H1 (cell line): ENCODE measurements around the gene PLA2G4D. TPM values are rescaled to one million over a fixed set of nuclear protein-coding genes. Genes with fewer than 3 reads are reported as not detected.

Source experiments
- CTCF ChIA-PET: fragments of 300-600 bp; sonication (Branson Sonifier 250); formaldehyde crosslinking; loops from one replicate; lab custom pipeline; 2021; ENCODE audit not compliant: partially characterized antibody; lab: Charles Lee
- POLR2A ChIA-PET: fragments of 300-600 bp; sonication (Branson Sonifier 250); formaldehyde crosslinking; loops from one replicate; lab custom pipeline; 2021; ENCODE audit warnings: inconsistent platforms; ENCODE audit not compliant: partially characterized antibody; lab: Charles Lee
- DNase-seq, 2 experiments: peaks; one replicate each; pipeline versions ENCODE4 v3.0.0 to v3.0.0-alpha.2; 2010 to 2022; ENCODE audit warnings: low spot score in 2 of 2, low read depth in 1 of 2, mixed read lengths in 1 of 2
- FAIRE-seq: peaks from 2 replicates; lab custom pipeline; 2011; peaks lifted over from hg19 to GRCh38; lab: Jason Lieb, UNC
- H2AFZ ChIP-seq: 2 replicates; pipeline ENCODE4 v1.8.1; 2012; ENCODE audit warnings: low read length, inconsistent platforms
- H2AK5ac ChIP-seq: 2 replicates; pipeline ENCODE4 v1.6.1; 2013; ENCODE audit warnings: low read depth, low read length
- H2BK120ac ChIP-seq: replicated peaks from 2 replicates; pipeline ENCODE3; 2013; ENCODE audit warnings: low read depth, low read length, inconsistent platforms
- H2BK12ac ChIP-seq: 2 replicates; pipeline ENCODE4 v1.6.1; 2013; ENCODE audit warnings: low read depth, low read length
- H2BK15ac ChIP-seq: 2 replicates; pipeline ENCODE4 v1.6.1; 2013; ENCODE audit warnings: low read length
- H2BK20ac ChIP-seq: 2 replicates; pipeline ENCODE4 v1.6.1; 2013; ENCODE audit warnings: low read length
- H2BK5ac ChIP-seq: 2 replicates; pipeline ENCODE4 v1.6.1; 2013; ENCODE audit warnings: low read depth, low read length
- H3K14ac ChIP-seq: 2 replicates; pipeline ENCODE4 v1.6.1; 2013; ENCODE audit warnings: inconsistent platforms; ENCODE audit not compliant: insufficient read length
- H3K18ac ChIP-seq: 2 replicates; pipeline ENCODE4 v1.6.1; 2013; ENCODE audit warnings: low read length; ENCODE audit errors: extremely low read depth
- H3K23ac ChIP-seq: 2 replicates; pipeline ENCODE4 v1.6.1; 2013; ENCODE audit warnings: inconsistent platforms; ENCODE audit not compliant: insufficient read length
- H3K23me2 ChIP-seq: 2 replicates; pipeline ENCODE4 v1.6.1; 2013; ENCODE audit warnings: low read depth, low read length
- H3K27ac ChIP-seq: 2 replicates; pipeline ENCODE4 v1.6.1; 2011; ENCODE audit warnings: low read depth, low read length, inconsistent platforms
- H3K27me3 ChIP-seq, 4 experiments: replicated peaks in 1 of 4; 1 replicate in 1 of 4; 2 replicates in 3 of 4; pipeline versions ENCODE4 v1.6.1 to v1.8.1; 2011 to 2013; ENCODE audit warnings: low read length in 3 of 4, mild to moderate bottlenecking in 3 of 4, inconsistent platforms in 2 of 4, mixed read lengths in 2 of 4, moderate library complexity in 1 of 4; ENCODE audit not compliant: control insufficient read depth in 3 of 4, insufficient read depth in 3 of 4; ENCODE audit errors: extremely low read depth in 1 of 4
- H3K36me3 ChIP-seq, 4 experiments: 2 replicates each; pipeline versions ENCODE4 v1.6.1 to v1.8.1; 2011 to 2013; ENCODE audit warnings: mild to moderate bottlenecking in 4 of 4, low read length in 3 of 4, moderate library complexity in 2 of 4, control low read depth in 1 of 4, inconsistent platforms in 1 of 4; ENCODE audit not compliant: insufficient read depth in 4 of 4, control insufficient read depth in 2 of 4
- H3K4ac ChIP-seq: replicated peaks from 2 replicates; pipeline ENCODE3; 2013; ENCODE audit warnings: low read length, low read depth, mixed read lengths, inconsistent platforms; ENCODE audit not compliant: insufficient read length
- H3K4me1 ChIP-seq, 4 experiments: replicated peaks in 1 of 4; 1 replicate in 1 of 4; 2 replicates in 3 of 4; pipeline versions ENCODE4 v1.6.1 to v1.8.1; 2011 to 2013; ENCODE audit warnings: low read length in 3 of 4, inconsistent platforms in 2 of 4, mixed read lengths in 1 of 4; ENCODE audit not compliant: insufficient read depth in 4 of 4, control insufficient read depth in 3 of 4
- H3K4me2 ChIP-seq, 2 experiments: 2 replicates each; pipeline versions ENCODE4 v1.6.1 to v1.8.1; 2011 to 2013; ENCODE audit warnings: low read depth in 2 of 2, low read length in 2 of 2, control low read depth in 1 of 2, inconsistent platforms in 1 of 2, mild to moderate bottlenecking in 1 of 2; ENCODE audit not compliant: insufficient read depth in 1 of 2
- H3K4me3 ChIP-seq, 4 experiments: fragments of 200-600, 300-600 bp in 1 of 4; sonication (generic), shearing (Covaris generic), sonication (Bioruptor Twin) in 1 of 4; 2 replicates each; pipeline versions ENCODE4 v1.5.1 to v1.8.1; 2011 to 2016; ENCODE audit warnings: low read length in 4 of 4, low read depth in 3 of 4, control low read depth in 2 of 4, inconsistent platforms in 2 of 4, mild to moderate bottlenecking in 2 of 4, mixed read lengths in 1 of 4, moderate library complexity in 1 of 4; ENCODE audit not compliant: insufficient read depth in 2 of 4; ENCODE audit errors: extremely low read depth in 1 of 4
- H3K56ac ChIP-seq: replicated peaks from 2 replicates; pipeline ENCODE3; 2013; ENCODE audit warnings: low read depth, mild to moderate bottlenecking, mixed read lengths, low read length, inconsistent platforms; ENCODE audit not compliant: insufficient read length
- H3K79me1 ChIP-seq: 2 replicates; pipeline ENCODE4 v1.6.1; 2013; ENCODE audit warnings: low read depth, low read length, control low read depth
- H3K79me2 ChIP-seq, 2 experiments: 2 replicates each; pipeline versions ENCODE4 v1.6.1 to v1.8.1; 2012 to 2013; ENCODE audit warnings: low read length in 2 of 2, mild to moderate bottlenecking in 2 of 2, inconsistent platforms in 1 of 2; ENCODE audit not compliant: insufficient read depth in 2 of 2, control insufficient read depth in 1 of 2
- H3K9ac ChIP-seq, 4 experiments: replicated peaks in 1 of 4; 1 replicate in 1 of 4; 2 replicates in 3 of 4; pipeline versions ENCODE4 v1.6.1 to v1.8.1; 2011 to 2013; ENCODE audit warnings: low read depth in 3 of 4, low read length in 3 of 4, control low read depth in 2 of 4, mild to moderate bottlenecking in 2 of 4, moderate library complexity in 2 of 4, inconsistent platforms in 1 of 4; ENCODE audit errors: extremely low read depth in 1 of 4
- H3K9me3 ChIP-seq, 2 experiments: 2 replicates each; pipeline versions ENCODE4 v1.6.1 to v1.8.1; 2012 to 2013; ENCODE audit warnings: mild to moderate bottlenecking in 2 of 2, moderate library complexity in 2 of 2, control low read depth in 1 of 2, inconsistent platforms in 1 of 2, low read depth in 1 of 2, low read length in 1 of 2, mixed read lengths in 1 of 2; ENCODE audit not compliant: insufficient read depth in 2 of 2
- H4K20me1 ChIP-seq, 2 experiments: replicated peaks in 1 of 2; 2 replicates each; pipeline versions ENCODE3 to v1.8.1; 2011 to 2013; ENCODE audit warnings: inconsistent platforms in 2 of 2, low read length in 2 of 2, mild to moderate bottlenecking in 1 of 2; ENCODE audit not compliant: insufficient read depth in 2 of 2, control insufficient read depth in 1 of 2
- H4K5ac ChIP-seq: 2 replicates; pipeline ENCODE4 v1.6.1; 2013; ENCODE audit warnings: low read length, low read depth, mixed read lengths, inconsistent platforms; ENCODE audit not compliant: insufficient read length
- H4K8ac ChIP-seq: 2 replicates; pipeline ENCODE4 v1.8.0; 2013; ENCODE audit warnings: mild to moderate bottlenecking, moderate library complexity, low read length, inconsistent platforms; ENCODE audit not compliant: insufficient read depth; ENCODE audit errors: extremely low read depth
- H4K91ac ChIP-seq: replicated peaks from 2 replicates; pipeline ENCODE3; 2013; ENCODE audit warnings: low read length, mixed read lengths, inconsistent platforms; ENCODE audit not compliant: insufficient read length
- EGR1 ChIP-seq: IDR thresholded peaks from 2 replicates; pipeline ENCODE4 v1.6.1; 2011; ENCODE audit warnings: low read depth, low read length, borderline replicate concordance
- NANOG ChIP-seq: IDR thresholded peaks from 2 replicates; pipeline ENCODE4 v1.6.1; 2011; ENCODE audit warnings: low read length, low read depth, mild to moderate bottlenecking, inconsistent platforms; ENCODE audit not compliant: insufficient read depth, poor library complexity, severe bottlenecking
- WGBS, 2 experiments: shearing (Covaris generic) in 1 of 2; methylation state at CpG; one replicate each; pipeline versions ENCODE4 v1.1.6 to v1.1.7; 2013 to 2015; ENCODE audit warnings: low lambda C conversion rate in 2 of 2, mixed read lengths in 2 of 2, inconsistent platforms in 1 of 2, low coverage in 1 of 2, missing lambda C conversion rate in 1 of 2; ENCODE audit not compliant: insufficient replicate concordance in 2 of 2, insufficient coverage in 1 of 2, insufficient read length in 1 of 2; ENCODE audit errors: extremely low coverage in 1 of 2, missing lambda C conversion rate in 1 of 2; 5-methylcytosine and 5-hydroxymethylcytosine counted together
- polyA plus RNA-seq, 7 experiments: library from polyadenylated mRNA; depleted of rRNA in 3 of 7; stranded (reverse) in 5 of 7; unstranded in 2 of 7; fragments of >200 nt in 5 of 7; fragments of 200-250 nt in 2 of 7; gene quantifications; 1 replicate in 5 of 7; 2 replicates in 1 of 7; 4 replicates in 1 of 7; pipeline versions ENCODE4 v1.2.1 to v1.2.3, GENCODE V29; 2011 to 2013; ENCODE audit warnings: missing spikeins in 2 of 7, mixed read lengths in 2 of 7
- total RNA-seq: library from RNA; stranded (reverse); fragmentation: NEBNext Ultra II Directional; extraction: Animal tissue kit (Norgen Biotek cat#: 25700); gene quantifications from 2 replicates; pipeline ENCODE4 v1.2.1, GENCODE V29; 2021

PLA2G4D gene
- total and polyA plus RNA-seq, 2 of the 8 experiments (the other 6 are each of a cell fraction or from before 2014, with no cell fraction given) = 0.07 to 0.18 TPM

GRCh38 chr15:42048821-42049200 is 45.6 kb downstream of the PLA2G4D start:
- H3K27ac ChIP-seq = no peak overlapping the region
- H2BK120ac ChIP-seq = no peak overlapping the region
- no peak overlapping the region; the same call in 1 of the 2 replicates for H2BK20ac ChIP-seq
- no peak overlapping the region for H2BK15ac ChIP-seq
- no peak overlapping the region for H3K56ac ChIP-seq
- no peaks in the 10 kb centered on the region for H3K27me3 ChIP-seq
- H3K4me3 ChIP-seq = no peak overlapping the region
- H4K8ac ChIP-seq = no peak overlapping the region; the same call in 1 of the 2 replicates
- FAIRE-seq (no peak), DNase-seq (no peak)
- H3K23me2 ChIP-seq = no peaks in the 10 kb centered on the region
- H3K9me3 ChIP-seq = no peaks in the 10 kb centered on the region
- WGBS, 2 experiments = 75% methylated on average over 7 of the region's 8 CpGs; no CpG with 5 or more reads in 1 of the 2 experiments
- peak overlapping the region; percentile 6; the same call in 1 of the 2 replicates for H2AFZ ChIP-seq
- H3K36me3 ChIP-seq = no peaks in the 10 kb centered on the region
- H2AK5ac ChIP-seq = no peak overlapping the region
- no peak overlapping the region; the same call in 1 of the 2 replicates for H2BK5ac ChIP-seq
- H4K5ac ChIP-seq = no peak overlapping the region
- no peak overlapping the region for H3K9ac ChIP-seq
- no peak overlapping the region for H3K23ac ChIP-seq
- peaks cover 0 to 6% (median 3%) of the 10 kb centered on the region in 4 experiments; a peak in 5 of 7 replicates for H3K4me1 ChIP-seq
- no peaks in the 10 kb centered on the region for H4K20me1 ChIP-seq
- H3K18ac ChIP-seq = no peak overlapping the region
- H3K4me2 ChIP-seq = peak overlapping the region in 1 of 2 experiments; percentile 23; a peak in 1 of 4 replicates
- no peak overlapping the region for H4K91ac ChIP-seq
- no peak overlapping the region for H3K14ac ChIP-seq
- ChIA-PET CTCF (interaction anchor here (1.0 to 4.3 kb wide), 7 partner anchors 8 to 276 kb away, joined by 3 to 21 read pairs (median 4); no protein-coding TSS in a partner anchor), POLR2A (no interaction called here)
- no peaks in the 10 kb centered on the region for H3K79me2 ChIP-seq
- TF ChIP-seq EGR1 (no peak), NANOG (peak; percentile 66)
- H2BK12ac ChIP-seq = no peak overlapping the region
- H3K79me1 ChIP-seq = no peaks in the 10 kb centered on the region
- H3K4ac ChIP-seq = no peak overlapping the region
